ENCODE data around the gene COL4A4. TPM values are rescaled to one million over a fixed set of nuclear protein-coding genes. Genes with fewer than 3 reads are reported as not detected.

The COL4A4 gene
- total and polyA plus RNA-seq, 2 experiments from 2014 or later, result 1.3 to 3.1 TPM

DNA sequence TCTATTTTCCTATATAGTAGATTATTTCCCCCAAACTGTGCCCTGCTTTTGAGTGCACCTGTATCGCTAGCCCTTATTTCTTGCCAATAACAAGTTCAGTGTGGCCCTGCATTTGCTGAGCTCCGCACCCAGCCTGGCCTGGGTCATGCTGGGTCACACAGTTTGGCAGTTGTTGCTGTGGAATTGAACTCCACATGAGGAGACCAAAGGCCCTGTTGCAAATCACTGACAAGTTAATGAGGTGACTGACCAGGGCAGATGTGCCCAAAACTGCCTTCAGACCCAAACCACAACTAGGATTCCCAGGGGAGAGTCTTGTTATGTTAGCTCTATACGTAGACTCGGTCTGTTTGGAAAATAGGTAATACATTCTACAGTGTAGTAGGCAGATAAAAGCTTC is 31.0 kb downstream of the COL4A4 start:
- Histone ChIP-seq H3K27me3 (ENCODE audit: insufficient read depth) (no peaks in the 10 kb centered on the region), H3F3A (replicated peaks; ENCODE audit: low read depth) (no peaks in the 10 kb centered on the region), H2AFZ (no peak overlapping the region), H3K79me2 (replicated peaks; ENCODE audit: insufficient read depth) (no peaks in the 10 kb centered on the region), H3K36me3 (ENCODE audit: insufficient read depth) (no peaks in the 10 kb centered on the region), H4K20me1 (replicated peaks; ENCODE audit: insufficient read depth) (no peaks in the 10 kb centered on the region), H3K27ac (ENCODE audit: low read depth) (no peak overlapping the region), H3K4me2 (no peak overlapping the region), H3K4me1 (ENCODE audit: insufficient read depth) (no peaks in the 10 kb centered on the region), H3K9me2 (ENCODE audit: insufficient read depth) (no peaks in the 10 kb centered on the region), H3K4me3 (no peak overlapping the region)
- TF ChIP-seq JUNB (IDR thresholded peaks at IDR 0.05; ENCODE audit: unreplicated experiment) (no peak), ETS1 (IDR thresholded peaks at IDR 0.05) (no peak), ZNF114 (CRISPR knock-in tag; IDR thresholded peaks at IDR 0.05) (no peak), ZNF462 (CRISPR knock-in tag; IDR thresholded peaks at IDR 0.05) (no peak), CTCF (conservative IDR thresholded peaks at IDR 0.05; ENCODE audit: low read depth in 2 of 2) (no peak), STAT1 (IDR thresholded peaks at IDR 0.05; ENCODE audit: unreplicated experiment) (no peak), POLR2AphosphoS5 (IDR thresholded peaks at IDR 0.05; ENCODE audit: low read depth) (no peak), CREB1 (CRISPR knock-in tag; IDR thresholded peaks at IDR 0.05; ENCODE audit: low read depth) (no peak), EZH2 (IDR thresholded peaks at IDR 0.05; ENCODE audit: low read depth, unreplicated experiment) (no peak)
- ATAC-seq (no peak), DNase-seq (ENCODE audit: low spot score) (no peak)
- Mint-ChIP-seq H3K27ac (no peak overlapping the region), H3K4me3 (no peak overlapping the region), H3K27me3 (ENCODE audit: insufficient read depth, low read depth, poor library complexity) (peaks cover 6% of the 10 kb centered on the region), H3K36me3 (ENCODE audit: low read depth) (no peaks in the 10 kb centered on the region), H3K9me3 (no peaks in the 10 kb centered on the region), H3K4me1 (no peaks in the 10 kb centered on the region)
